Glutamatergic neuron (in vitro differentiated cells): ENCODE data around the gene SH3GL2. TPM values are rescaled to one million over a fixed set of nuclear protein-coding genes. Genes with fewer than 3 reads are reported as not detected.

Experiments
- DNase-seq: peaks from one replicate; pipeline ENCODE4 v3.0.0; 2022
- H3K27ac Mint-ChIP-seq: one replicate; pipeline ENCODE4 v1.8.0; 2020; ENCODE audit warnings: mild to moderate bottlenecking, mixed read lengths, inconsistent platforms; ENCODE audit not compliant: unreplicated experiment
- H3K27me3 Mint-ChIP-seq: one replicate; pipeline ENCODE4 v1.8.0; 2020; ENCODE audit warnings: mild to moderate bottlenecking, moderate library complexity, mixed read lengths, inconsistent platforms; ENCODE audit not compliant: unreplicated experiment
- H3K36me3 Mint-ChIP-seq: one replicate; pipeline ENCODE4 v1.8.0; 2020; ENCODE audit warnings: mild to moderate bottlenecking, mixed read lengths, inconsistent platforms; ENCODE audit not compliant: unreplicated experiment
- H3K4me1 Mint-ChIP-seq: one replicate; pipeline ENCODE4 v1.8.0; 2020; ENCODE audit warnings: mild to moderate bottlenecking, low read depth, mixed read lengths, inconsistent platforms; ENCODE audit not compliant: unreplicated experiment
- H3K4me3 Mint-ChIP-seq: one replicate; pipeline ENCODE4 v1.8.0; 2020; ENCODE audit warnings: mild to moderate bottlenecking, mixed read lengths, inconsistent platforms; ENCODE audit not compliant: unreplicated experiment
- H3K9me3 Mint-ChIP-seq: one replicate; pipeline ENCODE4 v1.8.0; 2020; ENCODE audit warnings: mild to moderate bottlenecking, moderate library complexity, mixed read lengths, inconsistent platforms; ENCODE audit not compliant: unreplicated experiment
- CTCF ChIP-seq: fragments of 200-600 bp; sonication (generic); IDR thresholded peaks from one replicate; pipeline ENCODE4 v1.5.0; 2021; ENCODE audit not compliant: partially characterized antibody, unreplicated experiment
- total RNA-seq: library from RNA; stranded (reverse); fragmentation: NEBNext Ultra II Directional; extraction: Animal tissue kit (Norgen Biotek cat#: 25700); gene quantifications from one replicate; pipeline ENCODE4 v1.2.1, GENCODE V29; 2021; ENCODE audit not compliant: unreplicated experiment

SH3GL2 gene
- total RNA-seq, 1 donor from 2014 or later, result 8.1 TPM

GRCh38 chr9:17719053-17719452 is 140.2 kb downstream of the SH3GL2 start:
- H3K4me1 Mint-ChIP-seq, result peaks cover 10% of the 10 kb centered on the region
- H3K27me3 Mint-ChIP-seq, result no peaks in the 10 kb centered on the region
- no peak overlapping the region for H3K27ac Mint-ChIP-seq
- no peak overlapping the region for H3K4me3 Mint-ChIP-seq
- peaks cover 8% of the 10 kb centered on the region for H3K36me3 Mint-ChIP-seq
- no peak for DNase-seq
- H3K9me3 Mint-ChIP-seq, result no peaks in the 10 kb centered on the region
- no peak for TF ChIP-seq CTCF

- H3K27ac Mint-ChIP-seq, result no peak overlapping the region
- peaks cover 13% of the 10 kb centered on the region for H3K36me3 Mint-ChIP-seq
- no peak for TF ChIP-seq CTCF
- DNase-seq, result no peak
- peaks cover 5% of the 10 kb centered on the region for H3K4me1 Mint-ChIP-seq
- H3K4me3 Mint-ChIP-seq, result no peak overlapping the region
- no peaks in the 10 kb centered on the region for H3K27me3 Mint-ChIP-seq
- peaks cover 1% of the 10 kb centered on the region for H3K9me3 Mint-ChIP-seq
Observed at GRCh38 chr9:17721954-17722353, 143.1 kb downstream of the SH3GL2 start.

- Mint-ChIP-seq H3K9me3 (peaks cover 1% of the 10 kb centered on the region), H3K4me3 (no peak overlapping the region), H3K36me3 (peaks cover 13% of the 10 kb centered on the region), H3K27ac (no peak overlapping the region), H3K4me1 (no peaks in the 10 kb centered on the region), H3K27me3 (no peaks in the 10 kb centered on the region)
- TF ChIP-seq CTCF, result no peak
- DNase-seq, result no peak
Observed at GRCh38 chr9:17723656-17724055, 144.8 kb downstream of the SH3GL2 start.

GRCh38 chr9:17725399-17726010 is 146.6 kb downstream of the SH3GL2 start:
- H3K9me3 Mint-ChIP-seq, result peaks cover 6% of the 10 kb centered on the region
- H3K36me3 Mint-ChIP-seq, result peaks cover 17% of the 10 kb centered on the region
- H3K4me1 Mint-ChIP-seq, result no peaks in the 10 kb centered on the region
- TF ChIP-seq CTCF, result no peak
- H3K27ac Mint-ChIP-seq, result no peak overlapping the region
- DNase-seq, result no peak
- no peak overlapping the region for H3K4me3 Mint-ChIP-seq
- no peaks in the 10 kb centered on the region for H3K27me3 Mint-ChIP-seq

- Mint-ChIP-seq H3K4me3 (no peak overlapping the region), H3K27ac (no peak overlapping the region)
- no peak for TF ChIP-seq CTCF
Observed at GRCh38 chr9:17726298-17726697, 147.4 kb downstream of the SH3GL2 start.

More at GRCh38 chr9:17726298-17726697, 147.4 kb downstream of the SH3GL2 start:
- H3K9me3 Mint-ChIP-seq, result peaks cover 6% of the 10 kb centered on the region
- H3K36me3 Mint-ChIP-seq, result peaks cover 17% of the 10 kb centered on the region
- no peak for DNase-seq
- H3K27me3 Mint-ChIP-seq, result no peaks in the 10 kb centered on the region
- H3K4me1 Mint-ChIP-seq, result no peaks in the 10 kb centered on the region
